HepG2 (cell line): Measurements from ENCODE around the gene DTNB. TPM values are rescaled to one million over a fixed set of nuclear protein-coding genes. Genes with fewer than 3 reads are reported as not detected.

ENCODE experiments used
- ATAC-seq: fragments of 200-7000 bp; cut with Tn5 transposase; 3 replicates; pipeline ENCODE4 v1.9.1; 2020; ENCODE audit warnings: mild to moderate bottlenecking, moderate library complexity
- BruUV-seq: library from RNA; stranded (reverse); fragments of 400-500 nt; replicated peaks from 2 replicates; lab custom pipeline; 2021; lab: Mats Ljungman, UMichigan
- CTCF ChIA-PET: fragments of 300-600 bp; formaldehyde crosslinking; extraction: SDS; loops from one replicate; lab custom pipeline; 2021; ENCODE audit warnings: low total read pairs, inconsistent platforms, low intra/inter-chr PET ratio; lab: Yijun Ruan, JAX
- POLR2A ChIA-PET: fragments of 350-600 bp; sonication (Branson Sonifier 250); formaldehyde crosslinking; loops from one replicate; lab custom pipeline; 2020; ENCODE audit warnings: antibody characterized with exemption, inconsistent platforms; lab: Yijun Ruan, JAX
- DNase-seq: peaks from one replicate; pipeline ENCODE4 v3.0.0-alpha.2; 2015; ENCODE audit warnings: low spot score
- FAIRE-seq: peaks from 3 replicates; lab custom pipeline; 2011; peaks lifted over from hg19 to GRCh38; lab: Jason Lieb, UNC
- H2AFZ ChIP-seq: one replicate; pipeline ENCODE4 v1.6.1; 2011; ENCODE audit warnings: low read length, inconsistent platforms
- H3K27ac ChIP-seq: fragments of 300-600 bp; 3 replicates; pipeline ENCODE4 v1.8.0; 2011; ENCODE audit warnings: mixed run types, mild to moderate bottlenecking, mixed read lengths, low read length, inconsistent platforms; ENCODE audit not compliant: insufficient read depth; ENCODE audit errors: extremely low read length
- H3K27me3 ChIP-seq, 2 experiments: fragments of 200-600 bp in 1 of 2; 2 replicates in 1 of 2; 3 replicates in 1 of 2; pipeline versions ENCODE4 v1.6.0 to v1.8.0; 2011; ENCODE audit warnings: low read length in 2 of 2, mild to moderate bottlenecking in 2 of 2, moderate library complexity in 2 of 2, inconsistent platforms in 1 of 2; ENCODE audit not compliant: insufficient read depth in 2 of 2, control insufficient read depth in 1 of 2
- H3K36me3 ChIP-seq, 2 experiments: fragments of 200-600 bp in 1 of 2; replicated peaks in 1 of 2; 2 replicates in 1 of 2; 3 replicates in 1 of 2; pipeline versions ENCODE4 v1.5.1 to v1.8.0; 2011; ENCODE audit warnings: low read length in 2 of 2, inconsistent platforms in 1 of 2; ENCODE audit not compliant: insufficient read depth in 2 of 2, control insufficient read depth in 1 of 2
- H3K4me1 ChIP-seq: 2 replicates; pipeline ENCODE4 v1.5.1; 2012; ENCODE audit warnings: low read length, inconsistent platforms; ENCODE audit not compliant: insufficient read depth
- H3K4me2 ChIP-seq: 2 replicates; pipeline ENCODE4 v1.6.0; 2011; ENCODE audit warnings: low read depth, low read length, inconsistent platforms
- H3K4me3 ChIP-seq, 3 experiments: fragments of 200-600 bp in 1 of 3; sonication (generic), shearing (Covaris generic) in 1 of 3; replicated peaks in 1 of 3; 2 replicates each; pipeline ENCODE4 v1.5.1; 2011 to 2016; ENCODE audit warnings: low read length in 3 of 3, inconsistent platforms in 2 of 3, low read depth in 2 of 3, mild to moderate bottlenecking in 2 of 3, control low read depth in 1 of 3, mixed read lengths in 1 of 3; ENCODE audit not compliant: insufficient read depth in 1 of 3
- H3K79me2 ChIP-seq: one replicate; pipeline ENCODE4 v1.6.1; 2011; ENCODE audit warnings: low read length, inconsistent platforms; ENCODE audit not compliant: insufficient read depth
- H3K9ac ChIP-seq: 2 replicates; pipeline ENCODE4 v1.6.0; 2011; ENCODE audit warnings: mild to moderate bottlenecking, low read depth, low read length, inconsistent platforms; ENCODE audit not compliant: insufficient read depth
- H3K9me3 ChIP-seq: 2 replicates; pipeline ENCODE4 v1.5.1; 2012; ENCODE audit warnings: mild to moderate bottlenecking, low read length
- H4K20me1 ChIP-seq: 2 replicates; pipeline ENCODE4 v1.6.0; 2011; ENCODE audit warnings: inconsistent platforms, mild to moderate bottlenecking, low read length, moderate library complexity; ENCODE audit not compliant: insufficient read depth
- GABPA ChIP-seq, 2 experiments: IDR thresholded peaks; 2 replicates each; pipeline ENCODE4 v1.6.1; 2011 to 2016; ENCODE audit warnings: low read depth in 2 of 2, low read length in 1 of 2, missing biosample characterization in 1 of 2, missing genetic modification characterization in 1 of 2
- IRF1 ChIP-seq: sonication (generic); formaldehyde crosslinking; IDR thresholded peaks from 2 replicates; pipeline ENCODE4 v1.4.0; 2020; ENCODE audit warnings: low read depth, mild to moderate bottlenecking, missing genetic modification reagents
- RELA ChIP-seq: sonication (generic); formaldehyde crosslinking; IDR thresholded peaks from 2 replicates; pipeline ENCODE4 v1.4.0; 2020; ENCODE audit warnings: missing genetic modification reagents
- TAF1 ChIP-seq: sonication (generic); formaldehyde crosslinking; IDR thresholded peaks from 2 replicates; pipeline ENCODE4 v1.4.0; 2020; ENCODE audit warnings: missing genetic modification reagents
- ZNF460 ChIP-seq: sonication (generic); formaldehyde crosslinking; IDR thresholded peaks from 2 replicates; pipeline ENCODE4 v1.5.1; 2020; ENCODE audit warnings: missing genetic modification reagents, mild to moderate bottlenecking, borderline replicate concordance
- ZNF782 ChIP-seq: sonication (generic); formaldehyde crosslinking; IDR thresholded peaks from 2 replicates; pipeline ENCODE4 v1.4.0; 2020; ENCODE audit warnings: missing genetic modification reagents, mild to moderate bottlenecking, borderline replicate concordance
- WGBS: methylation state at CpG from one replicate; pipeline ENCODE4 v1.1.6; 2017; ENCODE audit warnings: low lambda C conversion rate; 5-methylcytosine and 5-hydroxymethylcytosine counted together
- in situ Hi-C: cut with HindIII; loops from 2 replicates; pipeline ENCODE4 v1.10.0; 2017; ENCODE audit warnings: low pct_unique_long_range_greater_than_20kb; ENCODE audit not compliant: extremely low pct_ligation_motif_present
- intact Hi-C: fragments of 100-400 bp; cut with micrococcal nuclease; formaldehyde crosslinking; loops from one replicate; pipeline ENCODE4 v1.10.0; 2022; ENCODE audit not compliant: unreplicated experiment
- polyA plus RNA-seq, 8 experiments: library from polyadenylated mRNA; depleted of rRNA in 3 of 8; stranded (reverse) in 7 of 8; unstranded in 1 of 8; fragments of >200 nt; fragmentation: Illumina TruSeq in 4 of 8; extraction: Trizol in 4 of 8; gene quantifications; 2 replicates each; pipeline versions ENCODE4 v1.2.1 to v1.2.3, GENCODE V29; 2011 to 2016; ENCODE audit warnings: low read depth in 4 of 8, missing spikeins in 1 of 8, mixed read lengths in 1 of 8; ENCODE audit not compliant: insufficient read depth in 1 of 8
- total RNA-seq, 5 experiments: library from RNA; depleted of rRNA; stranded (reverse); fragments of >200 nt; fragmentation: Illumina TruSeq; extraction: Trizol; gene quantifications; 2 replicates each; pipeline ENCODE4 v1.2.3, GENCODE V29; 2016; ENCODE audit warnings: low read depth in 1 of 5
- TF ChIP-seq, protein P1 (sequence below): sonication (generic); formaldehyde crosslinking; IDR thresholded peaks from 2 replicates; pipeline ENCODE4 v1.8.0; 2022; ENCODE audit warnings: mild to moderate bottlenecking, missing genetic modification reagents; ENCODE audit not compliant: insufficient replicate concordance

DTNB gene
- total and polyA plus RNA-seq, 2 of the 13 experiments (the other 11 are each of a cell fraction or from before 2014, with no cell fraction given): 14.4 to 23.9 TPM

- WGBS: 57% methylated on average over 5 of the region's 5 CpGs
- in situ Hi-C loops (no loop called here), intact Hi-C loops (no loop called here)
- ChIA-PET POLR2A (no interaction called here), CTCF (no interaction called here)
- Histone ChIP-seq H3K9ac (no peak overlapping the region), H3K4me2 (no peak overlapping the region), H3K27me3 (no peaks in the 10 kb centered on the region; a peak in 1 of 5 replicates), H3K4me3 (no peak overlapping the region), H3K79me2 (no peaks in the 10 kb centered on the region), H3K27ac (no peak overlapping the region), H2AFZ (no peak overlapping the region), H3K9me3 (no peaks in the 10 kb centered on the region), H4K20me1 (no peaks in the 10 kb centered on the region), H3K4me1 (peaks cover 64% of the 10 kb centered on the region), H3K36me3 (no peaks in the 10 kb centered on the region)
- no TSS peak for BruUV-seq
- FAIRE-seq: no peak
- ATAC-seq: no peak
- no peak for TF ChIP-seq ZNF782
- no peak for TF ChIP-seq GABPA (IDR thresholded peaks at IDR 0.05; ENCODE audit: low read depth, low read length)
- TF ChIP-seq GABPA (CRISPR knock-in tag; IDR thresholded peaks at IDR 0.05; ENCODE audit: low read depth): peak; percentile 19; the same call in 1 of the 2 replicates
- no peak for TF ChIP-seq TAF1
- TF ChIP-seq IRF1 (CRISPR knock-in tag): no peak
- TF ChIP-seq, protein P1, sequence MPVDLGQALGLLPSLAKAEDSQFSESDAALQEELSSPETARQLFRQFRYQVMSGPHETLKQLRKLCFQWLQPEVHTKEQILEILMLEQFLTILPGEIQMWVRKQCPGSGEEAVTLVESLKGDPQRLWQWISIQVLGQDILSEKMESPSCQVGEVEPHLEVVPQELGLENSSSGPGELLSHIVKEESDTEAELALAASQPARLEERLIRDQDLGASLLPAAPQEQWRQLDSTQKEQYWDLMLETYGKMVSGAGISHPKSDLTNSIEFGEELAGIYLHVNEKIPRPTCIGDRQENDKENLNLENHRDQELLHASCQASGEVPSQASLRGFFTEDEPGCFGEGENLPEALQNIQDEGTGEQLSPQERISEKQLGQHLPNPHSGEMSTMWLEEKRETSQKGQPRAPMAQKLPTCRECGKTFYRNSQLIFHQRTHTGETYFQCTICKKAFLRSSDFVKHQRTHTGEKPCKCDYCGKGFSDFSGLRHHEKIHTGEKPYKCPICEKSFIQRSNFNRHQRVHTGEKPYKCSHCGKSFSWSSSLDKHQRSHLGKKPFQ (CRISPR knock-in tag): no peak
- no peak for TF ChIP-seq RELA
- TF ChIP-seq ZNF460: no peak
- no peak for DNase-seq
Observed at GRCh38 chr2:25712455-25712854, 39.1 kb upstream of the DTNB start.
